Pulmonary artery endothelial cell (primary cell): ENCODE measurements around the gene SUGCT. TPM values are rescaled to one million over a fixed set of nuclear protein-coding genes. Genes with fewer than 3 reads are reported as not detected.
"Not testable (repeated sequence)": the region's sequence is repeated elsewhere in the genome, so short reads cannot be mapped to it uniquely, and the experiment has no call there.

Source experiments
- DNase-seq: peaks from one replicate; pipeline ENCODE4 v3.0.0-alpha.2; 2011; ENCODE audit warnings: low read depth, low spot score
- total RNA-seq: library from RNA; depleted of rRNA; stranded (reverse); fragments of >200 nt; gene quantifications from 2 replicates; pipeline ENCODE4 v1.2.3, GENCODE V29; 2014

The SUGCT gene
- total RNA-seq, 1 donor from 2014 or later: 2.4 TPM

DNA sequence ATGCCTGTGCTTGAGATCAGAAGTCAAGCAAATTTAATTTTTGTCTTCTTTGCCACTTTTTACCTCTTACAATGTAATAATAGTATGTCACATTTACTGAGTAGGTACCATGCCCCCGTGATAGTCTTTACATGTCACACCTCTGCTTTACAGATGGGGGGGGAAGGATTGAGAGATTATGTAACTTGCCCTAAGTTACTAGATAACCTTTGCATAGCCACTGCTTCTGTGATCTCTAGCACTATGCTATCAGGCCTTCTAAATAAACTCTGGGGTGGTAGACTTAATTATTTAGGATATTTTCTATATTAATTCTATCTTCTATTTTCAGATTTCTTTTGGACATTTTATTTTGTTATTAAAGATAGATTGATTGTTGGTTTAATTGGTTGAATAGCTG, 514.4 kb downstream of the SUGCT start:
- no peak for DNase-seq

DNA sequence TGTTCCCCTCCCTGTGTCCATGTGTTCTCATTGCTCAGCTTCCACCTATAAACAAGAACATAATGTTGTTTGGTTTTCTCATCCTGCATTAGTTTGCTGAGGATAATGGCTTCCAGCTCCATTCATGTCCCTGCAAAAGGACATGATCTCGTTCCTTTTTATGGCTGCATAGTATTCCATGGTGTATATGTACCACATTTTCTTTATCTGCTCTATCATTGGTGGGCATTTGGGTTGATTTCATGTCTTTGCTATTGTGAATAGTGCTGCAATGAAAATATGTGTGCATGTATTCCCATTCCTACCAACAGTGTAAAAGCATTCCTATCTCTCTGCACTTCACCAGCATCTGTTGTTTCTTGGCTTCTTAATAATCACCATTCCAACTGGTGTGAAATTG, 516.1 kb downstream of the SUGCT start:
- not testable (repeated sequence) for DNase-seq

DNA sequence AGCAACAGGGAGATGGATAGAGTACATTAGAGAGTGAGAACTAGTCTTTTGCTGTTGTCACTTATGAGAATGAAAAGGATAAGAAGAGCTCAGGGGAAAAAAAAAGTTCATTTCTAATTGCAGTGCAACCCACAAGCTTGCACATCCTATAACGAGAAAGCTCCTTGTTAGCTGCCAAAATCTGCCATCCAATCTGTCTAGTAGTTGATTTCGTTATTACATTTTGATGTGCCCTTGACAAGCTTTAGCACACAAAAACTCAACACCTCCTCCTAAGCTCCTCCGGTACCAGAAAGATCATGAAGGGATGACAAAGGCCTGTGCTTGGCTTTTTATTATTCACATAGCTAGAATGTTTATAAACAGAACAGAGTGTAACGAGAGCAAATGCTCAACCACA, 519.4 kb downstream of the SUGCT start:
- no peak for DNase-seq

DNA sequence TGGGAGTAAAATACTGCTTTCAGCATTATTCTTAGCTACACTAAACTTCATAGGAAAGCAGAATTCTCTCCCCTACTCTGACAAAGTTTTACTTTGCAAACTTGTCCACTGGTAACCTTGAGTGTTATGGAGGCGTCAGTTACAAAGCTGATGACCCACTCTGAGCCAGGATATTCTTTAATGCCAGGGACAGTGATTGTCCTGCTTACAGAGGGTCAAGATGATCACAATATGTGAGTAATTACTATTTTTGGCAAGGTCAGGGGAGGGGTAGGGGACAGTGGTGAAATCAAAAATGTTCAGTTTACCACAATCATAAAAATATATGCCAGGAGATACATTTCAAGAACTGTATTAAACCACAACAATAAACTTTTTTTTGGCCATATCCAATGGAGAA, 520.6 kb downstream of the SUGCT start:
- no peak for DNase-seq

DNA sequence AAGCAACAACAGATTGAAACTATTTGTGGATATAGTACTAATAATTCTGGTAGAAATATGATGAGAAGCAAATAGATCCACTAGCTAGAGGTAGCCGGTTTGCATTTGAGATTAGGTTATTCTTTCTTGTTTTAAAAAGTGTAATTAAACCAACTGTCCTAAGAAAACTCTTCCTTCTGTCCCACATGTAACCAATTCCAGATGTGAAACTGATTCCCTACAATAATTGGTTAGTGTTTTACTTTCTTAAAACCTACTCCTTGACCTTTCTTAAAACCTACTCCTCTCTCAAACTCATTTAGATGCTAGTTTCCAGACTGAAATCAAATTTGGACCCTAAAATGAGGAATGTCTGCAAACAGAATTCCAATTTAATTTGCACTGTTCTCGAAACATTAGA, 521.5 kb downstream of the SUGCT start:
- no peak for DNase-seq

DNA sequence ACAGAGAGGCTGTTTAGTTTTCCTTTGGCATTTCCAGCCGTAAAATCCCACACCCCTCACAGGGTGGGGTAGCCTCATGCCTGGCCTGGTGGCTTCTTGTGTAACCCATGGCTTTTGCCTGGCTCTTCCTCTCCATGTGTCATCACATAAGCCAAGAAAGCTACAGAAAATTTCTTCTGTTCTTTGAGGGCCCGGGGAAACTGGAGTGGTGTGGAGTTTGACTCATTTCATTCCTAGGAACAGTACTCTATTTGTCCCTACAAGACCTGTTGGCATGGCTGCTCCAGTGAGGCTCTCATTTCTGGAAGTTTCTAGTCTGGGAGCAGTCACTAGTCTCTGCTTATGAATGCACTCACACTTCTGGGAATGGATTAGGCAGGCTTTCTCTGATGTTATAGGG, 523.9 kb downstream of the SUGCT start:
- no peak for DNase-seq

DNA sequence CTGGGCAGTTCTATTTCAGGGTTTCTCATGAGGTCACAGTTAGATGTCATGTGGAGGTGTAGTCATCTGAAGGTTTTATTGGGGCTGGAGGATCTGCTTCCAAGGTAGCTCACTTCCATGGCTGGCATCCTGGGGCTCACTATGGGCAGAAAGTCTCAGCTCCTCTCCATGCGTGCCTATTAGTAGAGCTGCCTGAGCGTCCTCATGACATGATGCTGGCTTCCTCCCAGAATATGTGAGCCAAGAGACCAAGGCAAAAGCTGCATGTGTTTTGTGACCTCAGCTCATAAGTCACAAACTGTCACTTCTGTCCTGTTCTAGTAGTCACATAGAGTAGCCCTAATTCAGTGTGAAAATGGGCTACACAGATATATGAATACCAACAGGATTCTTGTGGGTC, 524.4 kb downstream of the SUGCT start:
- no peak for DNase-seq

DNA sequence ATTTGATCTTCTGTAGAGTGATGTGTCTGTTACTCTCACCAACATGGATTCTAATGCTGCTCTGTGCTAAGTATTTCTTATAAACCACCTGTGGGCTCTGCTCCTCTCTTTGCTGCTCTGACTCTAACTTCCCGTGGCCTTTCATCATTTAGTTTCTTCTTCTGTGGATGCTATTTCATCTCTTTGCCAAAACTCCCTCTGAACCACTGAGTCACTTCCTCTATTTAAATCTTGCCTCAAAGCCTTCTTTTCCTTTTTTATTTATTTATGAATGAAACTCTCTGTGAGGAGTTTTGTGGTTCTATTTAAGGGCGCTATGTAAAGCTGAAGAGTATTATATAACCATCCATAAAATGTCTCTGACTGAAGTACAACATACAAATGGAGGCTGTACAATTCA, 538.5 kb downstream of the SUGCT start:
- DNase-seq: no peak

DNA sequence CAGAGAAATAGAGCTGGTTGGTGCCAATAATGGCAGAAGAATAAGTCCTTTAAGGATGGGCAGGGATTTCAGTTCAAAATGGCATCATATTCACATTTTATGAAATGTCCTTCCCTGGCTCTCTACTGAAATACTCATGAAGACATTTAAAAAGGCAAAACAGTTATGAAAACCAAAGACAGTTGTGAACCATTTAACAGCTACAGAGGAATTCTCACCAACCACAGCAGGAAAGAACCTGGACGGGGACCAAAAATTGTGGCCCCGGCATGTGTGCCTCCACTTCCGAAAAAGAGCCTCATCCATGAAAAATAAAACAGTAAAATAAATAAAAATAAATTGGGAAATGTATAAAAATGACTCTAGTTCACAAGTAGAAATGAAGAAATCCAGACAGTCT, 539.5 kb downstream of the SUGCT start:
- DNase-seq: no peak

DNA sequence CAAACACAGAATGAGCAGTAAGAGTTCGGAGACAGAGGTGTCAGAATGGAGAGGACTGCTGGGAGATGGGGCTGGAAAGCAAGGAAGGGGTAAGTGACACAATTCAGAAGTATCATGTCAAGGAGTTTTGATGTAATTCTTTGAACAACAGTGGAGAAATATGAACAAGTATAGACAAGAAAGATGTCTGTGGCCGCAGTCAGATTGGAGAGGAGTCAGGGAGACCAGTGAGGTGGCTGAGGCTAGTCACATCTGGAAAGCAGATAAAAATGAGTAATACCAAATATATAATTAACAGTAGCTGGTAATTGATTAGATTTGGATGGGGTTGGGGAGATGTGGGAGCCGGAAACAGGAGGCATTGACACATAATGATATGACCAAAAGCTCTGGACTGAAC, 540.9 kb downstream of the SUGCT start:
- no peak for DNase-seq

DNA sequence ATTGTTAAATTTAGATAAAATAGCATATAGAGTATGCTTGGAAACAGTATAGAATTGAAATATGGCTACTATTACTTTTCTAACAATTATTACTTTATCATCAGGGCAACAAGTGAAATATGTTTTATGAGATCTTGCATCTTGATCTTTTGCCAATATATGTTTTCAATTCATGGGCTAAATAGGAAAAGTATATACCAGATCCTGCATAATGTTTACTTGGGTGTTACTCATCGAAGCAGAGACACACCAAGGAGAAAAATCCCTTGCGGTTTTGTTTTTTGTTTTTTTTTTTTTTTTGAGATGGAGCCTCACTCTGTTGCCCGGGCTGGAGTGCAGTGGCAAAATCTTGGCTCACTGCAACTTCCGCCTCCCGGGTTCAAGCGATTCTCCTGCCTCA, 541.4 kb downstream of the SUGCT start:
- DNase-seq: no peak

DNA sequence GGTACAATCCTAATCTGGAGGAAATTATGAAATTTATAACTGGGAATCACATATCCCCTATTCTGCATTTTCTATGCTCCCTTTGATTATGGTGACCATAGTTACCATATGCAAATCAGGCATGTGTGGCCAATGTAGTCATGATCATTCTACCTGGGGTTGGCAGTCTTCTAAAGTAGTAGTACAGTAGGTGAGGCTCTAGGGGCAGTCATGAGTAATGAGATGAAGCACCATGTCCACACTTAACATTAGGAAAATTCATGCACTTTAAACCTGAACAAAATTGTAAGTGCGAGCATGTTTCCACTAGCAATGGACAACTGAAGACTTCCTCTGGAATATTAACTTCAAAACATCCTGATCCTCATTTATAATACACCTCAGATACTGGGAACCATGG, 545.9 kb downstream of the SUGCT start:
- DNase-seq: no peak

DNA sequence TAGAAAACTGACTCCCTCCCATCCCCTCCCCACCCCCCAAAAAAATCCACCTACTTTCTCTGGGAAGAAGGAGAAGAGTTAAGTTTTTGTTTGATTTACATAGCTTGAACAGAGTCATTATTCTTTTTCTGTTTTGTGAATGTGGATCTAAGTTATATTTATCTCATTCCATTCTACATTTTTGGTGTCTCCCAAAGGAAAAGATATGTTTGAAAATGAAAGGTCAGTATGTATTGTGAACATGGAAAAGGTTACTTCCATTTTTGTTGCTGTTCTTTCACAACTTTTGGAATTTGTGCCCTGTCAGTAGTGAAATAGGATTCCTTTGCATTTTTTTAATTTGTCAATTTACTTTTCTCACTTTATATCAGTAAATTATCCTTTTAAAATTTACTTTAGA, 547.9 kb downstream of the SUGCT start:
- no peak for DNase-seq

DNA sequence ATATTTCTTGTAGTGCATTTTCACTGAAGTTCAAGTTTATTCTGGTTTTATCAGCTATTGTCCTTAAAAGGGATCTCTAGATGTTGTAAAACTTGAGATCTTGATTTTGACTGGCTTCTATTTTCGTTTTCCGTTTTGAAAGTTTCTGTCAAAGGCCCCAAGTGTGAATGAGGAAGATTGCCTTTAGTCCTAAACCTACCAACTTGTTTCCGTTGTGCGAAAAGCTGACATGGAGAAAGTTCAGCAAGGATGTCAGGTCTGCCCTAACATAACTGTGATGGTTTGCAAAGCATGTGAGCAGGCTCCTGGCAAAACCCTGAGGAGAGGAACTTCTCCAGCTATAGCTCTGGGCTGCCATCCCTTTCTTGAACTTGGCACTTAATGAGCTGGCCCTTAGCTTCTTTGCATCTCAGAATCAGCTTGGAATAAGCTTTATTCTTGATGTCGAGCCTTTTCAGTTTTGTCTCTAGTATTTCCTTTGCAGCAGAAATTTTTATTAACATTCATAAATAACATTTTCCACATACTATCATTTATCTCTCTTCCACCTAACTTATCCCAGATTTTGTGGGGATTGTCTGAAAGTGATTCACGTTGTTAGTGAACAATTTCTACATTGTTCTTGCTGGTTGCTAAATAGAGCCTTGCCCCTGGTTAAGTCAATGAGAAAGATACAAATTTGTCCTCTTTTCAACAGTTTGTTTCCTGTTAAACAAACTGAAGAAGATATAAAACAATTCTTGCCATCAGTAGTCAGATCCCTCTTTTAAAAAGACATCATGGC, 559.4 kb downstream of the SUGCT start:
- DNase-seq: no peak

DNA sequence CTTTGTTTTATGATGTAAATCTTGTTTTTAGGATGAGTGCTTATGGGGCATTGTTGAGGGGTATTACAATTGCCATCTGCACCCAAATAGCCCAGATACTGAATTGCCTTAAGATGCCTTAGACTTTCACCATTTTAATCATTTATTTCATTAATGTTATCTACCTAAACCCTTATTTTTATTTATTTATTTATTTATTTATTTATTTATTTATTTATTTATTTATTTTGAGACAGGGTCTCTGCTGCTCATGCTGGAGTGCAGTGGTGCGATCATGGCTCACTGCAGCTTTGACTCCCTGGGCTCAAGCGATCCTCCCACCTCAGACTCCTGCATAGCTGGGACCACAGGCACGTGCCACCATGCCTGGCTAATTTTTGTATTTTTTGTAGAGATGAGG, 560.2 kb downstream of the SUGCT start:
- DNase-seq: no peak

DNA sequence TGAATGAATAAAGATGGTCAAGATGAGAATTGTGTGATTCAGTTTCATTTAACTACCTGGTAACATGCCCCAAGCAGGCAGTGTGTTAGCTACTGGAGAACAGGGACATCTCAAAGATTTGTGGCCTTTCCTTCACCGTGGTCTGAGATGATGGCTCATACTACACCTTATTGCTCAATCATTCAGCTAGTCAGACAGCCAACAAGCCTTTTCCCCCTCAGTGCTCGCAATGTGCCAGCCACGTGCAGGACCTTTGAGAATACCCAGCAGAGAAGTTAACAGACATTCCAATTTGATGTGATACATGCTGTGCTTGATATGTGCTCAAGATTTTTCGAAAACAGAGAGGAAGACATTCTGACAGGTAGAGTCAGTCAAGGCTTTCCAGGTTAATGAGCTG, 562.8 kb downstream of the SUGCT start:
- no peak for DNase-seq

DNA sequence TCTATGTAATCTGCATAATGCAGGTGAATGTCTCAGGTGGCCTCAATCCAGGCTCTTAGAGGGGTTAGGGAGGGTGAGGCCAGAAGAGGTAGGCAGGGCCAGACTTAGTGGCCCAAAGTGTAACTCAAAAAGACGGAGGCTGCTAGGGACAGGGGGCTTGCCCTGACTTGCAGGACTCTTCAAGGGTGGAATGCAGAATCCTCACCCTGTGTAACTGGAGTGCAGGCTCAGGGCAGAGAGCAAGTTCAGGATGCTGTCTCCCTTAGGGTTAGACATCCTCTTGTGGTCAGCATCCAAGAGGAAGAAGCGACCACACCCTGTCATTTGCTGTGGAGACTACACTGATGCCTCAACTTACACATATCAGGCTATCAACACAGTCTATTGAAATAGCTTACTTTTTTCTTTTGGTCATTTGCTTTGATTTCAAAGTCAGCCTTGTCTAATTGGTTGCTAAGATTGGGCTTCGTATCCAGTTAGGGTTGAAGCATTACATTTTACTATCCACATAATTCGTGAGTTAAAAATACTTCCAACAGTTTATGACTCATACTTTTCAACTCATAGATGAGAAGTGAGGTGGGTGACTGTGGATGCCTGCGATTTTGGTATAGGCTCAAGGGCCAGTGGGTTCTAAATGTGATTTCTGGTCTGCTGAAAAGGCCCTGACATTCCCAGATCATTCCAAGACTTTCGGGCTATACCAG, 563.6 kb downstream of the SUGCT start:
- DNase-seq: no peak

DNA sequence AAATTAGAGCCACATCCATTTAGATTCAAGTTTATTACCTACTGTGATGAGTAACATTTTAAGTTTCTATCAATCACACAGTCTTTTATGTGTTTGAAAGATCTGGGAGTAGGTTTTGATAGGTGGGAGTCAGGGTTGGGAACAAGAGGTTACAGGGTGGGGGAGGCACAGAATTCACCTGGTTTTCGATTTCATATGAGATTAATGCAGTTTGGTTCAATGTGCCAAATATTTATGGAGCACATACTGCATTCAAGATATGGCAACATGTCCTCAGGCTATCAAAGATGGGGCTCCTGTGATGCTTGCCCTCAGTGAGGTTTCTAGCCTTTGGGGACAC, 564.1 kb downstream of the SUGCT start:
- DNase-seq: no peak

DNA sequence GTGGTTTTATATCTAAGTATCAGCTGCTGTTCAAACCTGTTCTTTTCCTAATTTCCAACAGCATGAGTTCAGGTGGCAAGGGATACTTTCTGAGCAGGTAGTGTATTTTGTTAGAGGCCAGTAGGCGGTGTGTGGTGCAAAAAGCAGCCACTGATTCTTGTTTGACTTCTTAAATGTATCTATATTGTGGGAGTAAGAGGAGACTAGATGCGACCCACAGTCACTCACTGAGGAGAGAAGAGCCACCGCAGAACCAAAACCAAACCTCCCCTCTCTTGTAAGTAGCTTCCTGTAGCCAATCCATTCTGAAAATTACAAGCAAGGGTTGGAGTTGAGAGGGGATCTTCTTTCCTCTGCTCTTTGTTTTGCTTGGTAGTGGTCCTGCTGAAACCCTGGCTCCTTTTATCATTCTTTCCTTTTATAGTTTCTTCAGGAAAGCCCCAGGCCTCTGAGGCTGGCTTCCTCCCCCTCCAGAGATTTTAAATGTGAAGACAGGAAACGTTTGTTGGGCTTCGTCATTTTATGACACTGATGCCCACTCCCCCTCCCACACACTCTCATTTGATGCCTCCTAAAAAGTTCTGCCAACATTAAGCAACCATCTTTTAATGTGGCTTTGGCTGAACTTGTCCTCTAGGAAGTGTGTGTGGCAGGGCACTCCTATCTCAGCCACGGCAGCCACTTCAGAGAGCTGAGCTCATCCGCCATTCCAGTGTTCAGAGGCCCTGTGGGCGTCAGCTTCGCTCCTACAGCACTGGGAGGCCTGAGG, 566.0 kb downstream of the SUGCT start:
- DNase-seq: no peak

DNA sequence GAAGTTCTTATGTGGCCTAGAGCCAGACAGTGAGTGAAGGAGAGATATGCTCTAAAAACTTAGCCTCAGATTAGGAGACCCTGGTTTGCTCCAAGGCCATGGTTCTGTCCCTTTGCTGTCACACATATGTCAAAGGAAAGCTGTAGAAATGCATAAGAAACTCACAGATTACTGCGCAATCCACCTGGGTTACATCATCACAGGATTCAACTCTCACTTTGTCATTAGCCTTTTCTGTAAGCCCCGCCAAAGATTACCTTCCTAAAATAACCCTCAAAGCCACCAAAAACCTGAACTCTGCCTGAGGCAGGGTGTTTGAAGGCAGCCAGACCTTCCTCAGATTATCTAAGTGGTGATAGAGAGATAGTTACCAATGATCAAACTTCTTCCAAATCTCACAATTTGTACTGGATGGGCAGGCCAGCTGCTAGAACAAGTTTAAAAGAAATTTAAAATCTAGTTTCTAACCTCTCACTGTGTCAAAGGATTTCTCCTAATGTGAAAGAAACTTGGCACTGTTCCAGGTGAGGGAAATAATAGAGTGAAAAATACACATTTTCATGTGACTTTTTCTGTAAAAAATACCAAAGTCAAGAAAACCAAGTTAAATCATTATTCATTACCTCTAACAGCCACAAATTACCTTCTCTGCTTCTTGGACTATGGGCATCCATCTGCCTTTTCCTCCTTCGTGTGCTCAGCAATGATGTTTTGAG, 567.2 kb downstream of the SUGCT start:
- DNase-seq: no peak

DNA sequence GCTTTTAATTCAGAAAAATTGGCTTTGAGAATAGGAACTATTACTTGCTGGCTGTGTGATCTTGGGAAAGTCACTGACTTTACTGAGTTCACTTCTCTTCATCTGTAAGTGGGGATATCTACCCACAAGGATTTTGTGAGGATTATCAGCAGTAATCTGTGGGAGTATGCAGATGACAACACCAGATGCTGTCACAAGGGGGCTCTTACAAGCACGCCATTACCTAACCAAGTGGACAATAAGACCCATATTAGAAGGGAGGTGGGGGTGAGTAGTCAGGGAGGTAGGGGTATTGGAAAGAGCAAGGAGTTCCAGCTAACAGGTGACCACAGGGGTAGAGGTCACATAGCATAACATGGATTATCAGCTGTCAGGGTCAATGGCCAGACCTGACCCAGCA, 569.4 kb downstream of the SUGCT start:
- no peak for DNase-seq

DNA sequence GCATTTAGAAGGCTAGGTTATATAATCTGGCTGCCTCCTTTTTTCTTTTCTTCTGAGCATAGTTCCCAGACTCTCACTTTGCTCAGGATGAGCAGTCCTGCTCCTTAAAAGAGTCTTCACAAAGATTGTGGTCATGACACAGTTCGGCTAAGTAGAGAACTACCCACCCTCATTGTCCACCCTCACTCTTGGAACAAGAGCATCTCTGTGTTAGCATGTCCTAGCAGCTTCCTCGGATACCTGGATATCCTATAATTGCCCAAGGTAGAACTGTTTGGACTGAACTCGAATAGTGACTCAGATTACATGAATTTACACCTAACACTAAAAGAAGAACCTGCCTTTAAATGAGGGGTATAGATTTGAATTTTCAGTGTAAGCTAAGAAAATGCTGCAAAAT, 572.0 kb downstream of the SUGCT start:
- DNase-seq: no peak
